GM19328 (cell line): ENCODE results near the gene CERK.

Experiments
- ATAC-seq: cut with Tn5 transposase; IDR thresholded peaks from one replicate; pipeline ENCODE4 v1.9.1; 2021; ENCODE audit warnings: mild to moderate bottlenecking, moderate library complexity; ENCODE audit not compliant: unreplicated experiment

Gene CERK

GRCh38 chr22:46749682-46750529 lies 11.9 kb upstream of the CERK start:
- ATAC-seq: no peak

GRCh38 chr22:46748908-46749675 lies 11.0 kb upstream of the CERK start:
- ATAC-seq: no peak

- no peak for ATAC-seq
Observed at GRCh38 chr22:46748206-46748907, 10.3 kb upstream of the CERK start.

- ATAC-seq: no peak
Observed at GRCh38 chr22:46747646-46748045, 9.6 kb upstream of the CERK start.

GRCh38 chr22:46746620-46747019 lies 8.6 kb upstream of the CERK start:
- no peak for ATAC-seq

GRCh38 chr22:46746192-46746591 lies 8.1 kb upstream of the CERK start:
- no peak for ATAC-seq

- ATAC-seq: no peak
Observed at GRCh38 chr22:46744581-46744980, 6.5 kb upstream of the CERK start.

- no peak for ATAC-seq
Observed at GRCh38 chr22:46742576-46743221, 4.6 kb upstream of the CERK start.

- no peak for ATAC-seq
Observed at GRCh38 chr22:46741974-46742519, 4.0 kb upstream of the CERK start.

- ATAC-seq: no peak
Observed at GRCh38 chr22:46740910-46741780, 3.1 kb upstream of the CERK start.

- no peak for ATAC-seq
Observed at GRCh38 chr22:46739094-46739870, 1.2 kb upstream of the CERK start.

- ATAC-seq: no peak
Observed at GRCh38 chr22:46738647-46739093, 618 bp upstream of the CERK start.

- peak; percentile 17 for ATAC-seq
Observed at GRCh38 chr22:46737105-46737975, 712 bp downstream of the CERK start.

GRCh38 chr22:46736705-46737104 lies 1.3 kb downstream of the CERK start:
- no peak for ATAC-seq

- no peak for ATAC-seq
Observed at GRCh38 chr22:46735747-46736608, 2.1 kb downstream of the CERK start.

GRCh38 chr22:46734830-46735453 lies 3.1 kb downstream of the CERK start:
- ATAC-seq: no peak
